Measurements from ENCODE around the gene SDHB.

GRCh38 chr1:17089506-17089905 lies 35.7 kb upstream of the SDHB start:
- no peak for TF ChIP-seq CTCF (IDR thresholded peaks at IDR 0.05; ENCODE audit: low read length)
- no peak for TF ChIP-seq EZH2 (IDR thresholded peaks at IDR 0.05; ENCODE audit: borderline replicate concordance, low read length)
